Measurements from ENCODE around the gene YRDC. TPM values are rescaled to one million over a fixed set of nuclear protein-coding genes. Genes with fewer than 3 reads are reported as not detected.
A peak's percentile ranks its signal among the peaks of the same experiment; 100 is the strongest.

Gene YRDC
- total RNA-seq, 1 experiment from 2014 or later: 41.8 TPM

GRCh38 chr1:37822906-37823815 lies 15.2 kb upstream of the YRDC start:
- peaks cover 9% of the 10 kb centered on the region for H3K4me1 ChIP-seq (ENCODE audit: insufficient read depth, low read length)
- CTCF ChIA-PET: interaction anchor here (0.6 kb wide), 1 partner anchor 167 kb away, joined by 3 read pairs; no protein-coding TSS in a partner anchor
- POLR2A ChIA-PET (ENCODE audit: unreplicated experiment): no interaction called here
- no peak overlapping the region for H3K9ac ChIP-seq (ENCODE audit: low read length)
- TF ChIP-seq EZH2 (IDR thresholded peaks at IDR 0.05; ENCODE audit: low read length, unreplicated experiment) (no peak), EZH2phosphoT487 (IDR thresholded peaks at IDR 0.05; ENCODE audit: borderline replicate concordance, low read length) (no peak)
- TF ChIP-seq, protein P1, sequence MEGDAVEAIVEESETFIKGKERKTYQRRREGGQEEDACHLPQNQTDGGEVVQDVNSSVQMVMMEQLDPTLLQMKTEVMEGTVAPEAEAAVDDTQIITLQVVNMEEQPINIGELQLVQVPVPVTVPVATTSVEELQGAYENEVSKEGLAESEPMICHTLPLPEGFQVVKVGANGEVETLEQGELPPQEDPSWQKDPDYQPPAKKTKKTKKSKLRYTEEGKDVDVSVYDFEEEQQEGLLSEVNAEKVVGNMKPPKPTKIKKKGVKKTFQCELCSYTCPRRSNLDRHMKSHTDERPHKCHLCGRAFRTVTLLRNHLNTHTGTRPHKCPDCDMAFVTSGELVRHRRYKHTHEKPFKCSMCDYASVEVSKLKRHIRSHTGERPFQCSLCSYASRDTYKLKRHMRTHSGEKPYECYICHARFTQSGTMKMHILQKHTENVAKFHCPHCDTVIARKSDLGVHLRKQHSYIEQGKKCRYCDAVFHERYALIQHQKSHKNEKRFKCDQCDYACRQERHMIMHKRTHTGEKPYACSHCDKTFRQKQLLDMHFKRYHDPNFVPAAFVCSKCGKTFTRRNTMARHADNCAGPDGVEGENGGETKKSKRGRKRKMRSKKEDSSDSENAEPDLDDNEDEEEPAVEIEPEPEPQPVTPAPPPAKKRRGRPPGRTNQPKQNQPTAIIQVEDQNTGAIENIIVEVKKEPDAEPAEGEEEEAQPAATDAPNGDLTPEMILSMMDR (conservative IDR thresholded peaks at IDR 0.05; ENCODE audit: low read depth, low read length): no peak
- no peaks in the 10 kb centered on the region for H3K27me3 ChIP-seq (ENCODE audit: low read length)
- no peaks in the 10 kb centered on the region for H3F3A ChIP-seq (ENCODE audit: low read length, unreplicated experiment)
- H3K36me3 ChIP-seq (ENCODE audit: low read depth, low read length): peaks cover 25% of the 10 kb centered on the region
- intact Hi-C loops (cut with micrococcal nuclease): no loop called here
- BruUV-seq (replicated peaks): no TSS peak
- no peak overlapping the region for H3K4me3 ChIP-seq (ENCODE audit: low read length)
- H3K9me3 ChIP-seq (ENCODE audit: low read length): no peaks in the 10 kb centered on the region
- no peak overlapping the region for H2AFZ ChIP-seq (ENCODE audit: low read length)
- H3K79me2 ChIP-seq (ENCODE audit: low read length): no peaks in the 10 kb centered on the region
- no peaks in the 10 kb centered on the region for H4K20me1 ChIP-seq (ENCODE audit: low read length)
- H3K9me2 ChIP-seq (replicated peaks; ENCODE audit: low read length): no peaks in the 10 kb centered on the region
- H3K27ac ChIP-seq (ENCODE audit: low read length): no peak overlapping the region
- ATAC-seq (no peak), DNase-seq (peak; percentile 44)
- H3K4me2 ChIP-seq (ENCODE audit: low read length): no peak overlapping the region

- peaks cover 9% of the 10 kb centered on the region for H3K4me1 ChIP-seq (ENCODE audit: insufficient read depth, low read length)
- H3K9me3 ChIP-seq (ENCODE audit: low read length): no peaks in the 10 kb centered on the region
- H3K36me3 ChIP-seq (ENCODE audit: low read depth, low read length): peaks cover 29% of the 10 kb centered on the region
- ATAC-seq: no peak
- H3K79me2 ChIP-seq (ENCODE audit: low read length): no peaks in the 10 kb centered on the region
- no peaks in the 10 kb centered on the region for H3F3A ChIP-seq (ENCODE audit: low read length, unreplicated experiment)
- no peaks in the 10 kb centered on the region for H3K27me3 ChIP-seq (ENCODE audit: low read length)
- TF ChIP-seq EZH2phosphoT487 (IDR thresholded peaks at IDR 0.05; ENCODE audit: borderline replicate concordance, low read length): no peak
- TF ChIP-seq, protein P1 (conservative IDR thresholded peaks at IDR 0.05; ENCODE audit: low read depth, low read length): no peak
- TF ChIP-seq EZH2 (IDR thresholded peaks at IDR 0.05; ENCODE audit: low read length, unreplicated experiment): no peak
- H3K4me3 ChIP-seq (ENCODE audit: low read length): no peak overlapping the region
- BruUV-seq (replicated peaks): no TSS peak
- POLR2A ChIA-PET (ENCODE audit: unreplicated experiment): no interaction called here
- H3K27ac ChIP-seq (ENCODE audit: low read length): no peak overlapping the region
- CTCF ChIA-PET: no interaction called here
- DNase-seq: no peak
- intact Hi-C loops (cut with micrococcal nuclease): no loop called here
- no peak overlapping the region for H3K4me2 ChIP-seq (ENCODE audit: low read length)
- H3K9ac ChIP-seq (ENCODE audit: low read length): no peak overlapping the region
- no peak overlapping the region for H2AFZ ChIP-seq (ENCODE audit: low read length)
- no peaks in the 10 kb centered on the region for H3K9me2 ChIP-seq (replicated peaks; ENCODE audit: low read length)
- no peaks in the 10 kb centered on the region for H4K20me1 ChIP-seq (ENCODE audit: low read length)
Observed at GRCh38 chr1:37821481-37821880, 13.5 kb upstream of the YRDC start.

- POLR2A ChIA-PET (ENCODE audit: unreplicated experiment): interaction anchor here (0.6 kb wide), 1 partner anchor 114 kb away, joined by 3 read pairs; no protein-coding TSS in a partner anchor
- TF ChIP-seq EZH2phosphoT487 (IDR thresholded peaks at IDR 0.05; ENCODE audit: borderline replicate concordance, low read length) (no peak), EZH2 (IDR thresholded peaks at IDR 0.05; ENCODE audit: low read length, unreplicated experiment) (no peak)
- TF ChIP-seq, protein P1 (conservative IDR thresholded peaks at IDR 0.05; ENCODE audit: low read depth, low read length): no peak
- intact Hi-C loops (cut with micrococcal nuclease): no loop called here
Observed at GRCh38 chr1:37817481-37817880, 9.5 kb upstream of the YRDC start.

More at GRCh38 chr1:37817481-37817880, 9.5 kb upstream of the YRDC start:
- Histone ChIP-seq H3K79me2 (ENCODE audit: low read length) (no peaks in the 10 kb centered on the region), H3K4me3 (ENCODE audit: low read length) (no peak overlapping the region), H3F3A (ENCODE audit: low read length, unreplicated experiment) (no peaks in the 10 kb centered on the region), H3K9me3 (ENCODE audit: low read length) (no peaks in the 10 kb centered on the region), H3K9me2 (replicated peaks; ENCODE audit: low read length) (no peaks in the 10 kb centered on the region), H2AFZ (ENCODE audit: low read length) (no peak overlapping the region), H3K4me2 (ENCODE audit: low read length) (no peak overlapping the region), H3K4me1 (ENCODE audit: insufficient read depth, low read length) (no peaks in the 10 kb centered on the region), H3K27me3 (ENCODE audit: low read length) (no peaks in the 10 kb centered on the region), H3K9ac (ENCODE audit: low read length) (no peak overlapping the region), H3K27ac (ENCODE audit: low read length) (no peak overlapping the region), H4K20me1 (ENCODE audit: low read length) (no peaks in the 10 kb centered on the region), H3K36me3 (ENCODE audit: low read depth, low read length) (peaks cover 23% of the 10 kb centered on the region)
- DNase-seq (no peak), ATAC-seq (no peak; the same call in 1 of the 2 replicates)
- CTCF ChIA-PET: no interaction called here
- BruUV-seq (replicated peaks): no TSS peak

Data from PC-3 (cell line).